Activated CD4-positive, alpha-beta T cell treated with anti-CD3 and anti-CD28 coated beads for 24 hours (primary cell): ENCODE data around the gene CHST11.

Source experiments
- DNase-seq, 2 donors: peaks; one replicate each; pipeline ENCODE4 v3.0.0-alpha.2; 2020; ENCODE audit warnings: low read depth in 2 of 2

CHST11 gene

DNA sequence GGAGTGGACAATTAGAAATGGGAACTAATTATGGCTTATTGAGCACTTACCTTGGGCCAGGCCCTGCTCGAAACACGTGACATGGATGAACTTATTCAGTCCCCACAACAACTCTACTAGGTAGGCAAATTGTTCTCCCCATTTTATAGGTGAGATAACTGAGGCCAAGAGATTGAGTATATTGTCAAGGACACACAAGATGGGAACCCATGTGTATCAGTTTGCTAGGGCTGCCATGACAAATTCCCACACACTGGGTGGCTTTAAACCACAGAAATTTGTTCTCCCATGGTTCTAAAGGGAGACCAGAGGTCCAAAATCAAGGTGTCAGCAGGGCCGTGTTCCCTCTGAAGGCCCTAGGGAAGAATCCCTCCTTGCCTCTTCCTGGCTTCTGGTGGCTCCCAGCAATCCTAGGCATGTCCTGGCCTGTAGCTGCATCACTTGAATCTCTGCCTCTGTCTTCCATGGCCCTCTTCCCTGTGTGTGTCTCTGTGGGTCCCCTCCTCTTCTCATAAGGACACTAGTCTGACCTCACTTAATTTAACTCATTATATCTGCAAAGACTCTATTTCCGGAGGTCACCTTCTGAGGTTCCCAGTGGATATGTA is 128.8 kb downstream of the CHST11 start:
- no peak for DNase-seq

DNA sequence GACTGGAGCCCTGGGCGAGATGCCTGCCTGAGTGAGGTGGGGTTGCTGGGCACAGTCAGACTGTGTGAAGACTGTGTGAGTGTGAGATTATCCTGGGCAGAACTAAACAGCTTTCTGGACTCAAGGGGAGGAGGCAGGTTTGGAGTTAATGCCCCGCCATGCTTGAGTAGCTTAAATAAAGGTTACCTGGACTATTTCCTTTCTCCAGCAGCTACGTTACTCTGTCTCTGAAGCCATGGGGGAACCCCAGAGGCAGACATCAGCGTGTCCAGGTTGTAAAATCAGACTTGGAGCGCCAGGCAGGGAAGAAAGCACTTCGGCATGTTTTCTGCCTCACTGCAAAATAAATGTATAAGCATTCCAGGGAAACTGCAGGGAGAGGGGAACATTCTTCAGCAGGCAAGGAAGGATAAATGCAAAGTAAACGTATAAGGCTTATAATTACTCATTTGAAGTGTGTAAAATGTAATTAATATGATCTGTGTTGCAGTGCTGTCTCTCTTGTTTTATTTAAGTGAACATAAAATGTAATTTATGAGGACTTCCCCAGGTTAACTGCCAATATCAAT is 129.7 kb downstream of the CHST11 start:
- no peak for DNase-seq

DNA sequence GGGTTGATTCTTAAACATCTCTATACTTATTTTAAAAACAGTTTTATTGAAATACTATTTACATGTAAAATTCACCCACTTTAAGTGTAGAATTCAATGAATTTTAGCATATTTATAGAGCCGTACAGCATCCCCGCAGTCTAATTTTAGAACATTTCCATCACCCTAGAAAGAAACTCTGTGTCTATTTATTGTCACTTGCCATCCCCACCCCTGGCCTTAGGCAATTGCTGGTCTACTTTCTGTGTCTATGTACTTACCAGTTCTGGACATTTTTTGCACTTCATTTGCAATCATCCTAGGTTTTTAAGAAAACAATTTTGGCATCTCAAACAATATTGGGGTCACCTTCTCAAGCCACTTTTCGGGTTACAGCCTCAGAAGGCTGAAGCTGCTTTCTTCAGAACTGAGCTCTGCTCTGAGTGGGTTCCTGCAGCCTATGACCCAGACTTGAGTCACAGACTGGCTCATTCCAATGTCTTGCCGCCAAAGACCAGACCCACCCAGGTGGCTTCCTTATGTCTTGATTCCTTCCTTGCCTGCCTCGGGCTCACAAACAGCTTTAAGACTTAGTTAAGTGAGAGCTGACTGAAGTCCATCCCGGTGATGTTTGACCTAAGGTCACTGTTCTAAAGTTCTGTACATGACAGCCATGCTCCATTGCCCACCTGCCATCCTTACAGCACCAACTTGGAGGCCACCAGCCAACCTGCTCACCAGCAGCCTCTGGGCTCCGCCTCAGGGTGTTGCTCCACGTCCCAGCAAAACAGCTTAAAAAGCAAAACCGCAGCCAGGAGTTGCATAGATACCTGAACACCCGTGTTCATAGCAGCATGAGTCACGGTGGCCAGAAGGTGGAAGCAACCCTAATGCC is 131.5 kb downstream of the CHST11 start:
- DNase-seq = no peak

DNA sequence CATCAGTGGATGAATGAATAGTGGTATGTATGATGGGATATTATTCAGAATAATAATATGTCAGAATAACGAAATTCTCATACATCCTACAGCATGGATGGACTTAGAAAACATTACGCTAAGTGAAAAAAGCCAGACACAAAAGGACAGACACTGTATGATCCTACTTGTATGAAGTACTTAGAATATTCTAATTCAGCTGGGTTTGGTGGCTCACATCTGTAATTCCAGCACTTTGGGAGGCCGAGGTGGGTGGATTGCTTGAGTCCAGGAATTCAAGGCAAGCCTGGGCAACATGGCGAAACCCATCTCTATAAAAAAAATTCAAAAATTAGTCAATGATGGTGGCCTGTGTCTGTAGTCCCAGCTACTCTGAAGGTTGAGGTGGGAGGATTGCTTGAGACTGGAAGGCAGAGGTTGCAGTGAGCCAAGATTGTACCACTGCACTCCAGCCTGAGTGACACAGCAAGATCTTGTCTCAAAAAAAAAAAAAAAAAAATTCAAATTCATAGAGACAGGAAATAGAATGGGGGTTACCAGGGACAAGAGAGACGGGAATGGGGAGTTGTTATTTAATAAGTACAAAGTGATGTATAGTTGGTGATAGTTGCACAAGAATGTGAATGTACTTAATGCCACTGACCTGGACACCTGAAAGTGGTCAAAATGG is 132.3 kb downstream of the CHST11 start:
- no peak for DNase-seq

DNA sequence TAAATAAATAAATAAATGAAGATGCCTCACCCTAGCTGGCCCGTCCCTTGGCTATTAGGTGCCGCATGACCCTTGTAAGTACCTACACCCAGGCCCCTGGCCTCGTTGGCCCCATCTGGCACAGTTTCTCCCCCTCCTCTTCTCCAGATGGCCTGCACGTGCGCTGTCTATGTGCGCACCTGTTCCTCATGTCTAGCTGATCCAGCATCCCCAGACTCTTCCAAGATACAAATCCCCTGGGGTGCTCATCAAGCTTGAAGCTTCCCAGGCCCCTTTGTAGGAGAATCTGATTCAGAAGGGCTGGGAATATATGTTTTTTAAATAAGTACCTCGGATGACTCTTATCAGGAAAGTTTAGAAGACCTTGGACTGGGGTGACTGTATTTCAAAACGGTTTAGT is 133.3 kb downstream of the CHST11 start:
- DNase-seq = no peak

DNA sequence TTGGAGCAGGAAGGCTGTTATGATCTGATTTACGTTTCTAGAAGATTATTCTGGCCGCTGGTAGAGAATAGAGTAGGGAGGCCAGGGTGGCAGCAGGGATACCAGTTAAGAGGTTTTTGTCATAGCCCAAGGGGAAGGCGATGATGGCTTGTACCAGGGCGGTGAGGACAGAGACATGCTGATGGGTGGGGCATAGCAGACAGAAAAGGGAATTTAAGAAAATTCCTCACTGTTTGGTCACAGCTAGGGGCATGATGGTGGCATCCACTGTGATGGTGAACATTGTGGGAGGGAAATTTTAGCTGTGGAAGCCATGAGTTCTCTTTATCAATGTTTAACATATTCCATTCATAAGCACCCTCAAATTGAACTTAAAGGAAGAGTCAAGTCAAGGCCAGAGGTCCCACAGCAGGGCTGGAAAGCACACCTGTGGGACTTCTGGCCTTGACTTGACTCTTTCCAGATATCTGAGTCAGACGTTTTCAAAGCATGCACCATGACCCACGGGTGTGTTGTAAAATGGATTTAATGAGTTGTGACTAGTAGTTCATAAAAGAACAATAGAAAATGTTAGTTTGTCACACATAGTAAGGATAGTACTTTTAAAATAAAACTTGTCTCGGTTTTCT is 134.6 kb downstream of the CHST11 start:
- no peak for DNase-seq

DNA sequence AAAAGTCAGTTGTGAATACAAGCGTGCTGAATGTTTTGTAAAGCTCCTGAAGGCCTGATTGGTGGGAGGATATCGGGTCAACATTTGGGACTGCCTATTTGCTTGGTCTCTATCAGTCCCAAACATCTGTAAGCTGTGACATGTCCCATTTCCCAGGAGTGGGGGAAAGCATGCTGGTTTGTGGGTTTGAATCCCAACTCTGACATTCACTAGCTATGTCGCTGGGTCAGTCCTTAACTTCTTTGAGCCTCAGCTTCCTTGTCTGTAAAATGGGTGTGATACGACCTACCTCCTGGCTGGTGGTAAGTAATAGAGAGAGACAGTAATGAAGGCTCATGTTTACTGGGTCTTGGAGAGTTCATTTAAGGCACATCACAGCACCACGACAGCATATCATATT is 136.7 kb downstream of the CHST11 start:
- DNase-seq = no peak

DNA sequence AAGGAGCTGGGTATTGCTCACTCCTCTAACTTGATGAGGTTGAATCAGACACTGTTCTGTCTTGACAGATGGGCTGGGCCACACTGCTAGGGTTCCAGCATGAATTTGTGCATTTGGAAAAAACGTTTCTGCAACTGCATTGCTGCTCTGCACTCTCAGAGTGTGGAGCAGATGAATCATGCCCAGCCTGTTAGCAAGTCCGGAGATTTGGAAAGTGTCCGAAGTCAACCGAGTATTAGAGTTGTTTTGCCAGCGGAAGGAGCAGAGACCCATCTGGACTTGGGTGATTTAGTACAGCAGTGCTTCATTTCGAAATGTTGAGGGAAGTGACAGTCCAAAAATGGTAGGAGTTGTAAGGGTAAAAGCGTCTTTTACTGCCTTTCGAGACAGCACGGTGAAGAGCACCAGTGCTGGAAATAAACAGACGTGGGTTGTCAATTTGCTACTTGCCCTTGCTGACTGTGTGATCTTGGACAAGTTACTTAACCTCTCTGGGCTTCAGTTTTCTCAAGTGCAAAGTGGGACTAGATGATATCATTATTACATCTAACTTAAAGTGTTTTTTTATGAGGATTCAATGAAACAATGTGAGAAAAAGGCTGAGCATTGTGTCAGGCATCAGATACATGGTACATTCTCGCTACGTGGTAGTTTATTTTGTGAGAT is 139.5 kb downstream of the CHST11 start:
- no peak for DNase-seq

DNA sequence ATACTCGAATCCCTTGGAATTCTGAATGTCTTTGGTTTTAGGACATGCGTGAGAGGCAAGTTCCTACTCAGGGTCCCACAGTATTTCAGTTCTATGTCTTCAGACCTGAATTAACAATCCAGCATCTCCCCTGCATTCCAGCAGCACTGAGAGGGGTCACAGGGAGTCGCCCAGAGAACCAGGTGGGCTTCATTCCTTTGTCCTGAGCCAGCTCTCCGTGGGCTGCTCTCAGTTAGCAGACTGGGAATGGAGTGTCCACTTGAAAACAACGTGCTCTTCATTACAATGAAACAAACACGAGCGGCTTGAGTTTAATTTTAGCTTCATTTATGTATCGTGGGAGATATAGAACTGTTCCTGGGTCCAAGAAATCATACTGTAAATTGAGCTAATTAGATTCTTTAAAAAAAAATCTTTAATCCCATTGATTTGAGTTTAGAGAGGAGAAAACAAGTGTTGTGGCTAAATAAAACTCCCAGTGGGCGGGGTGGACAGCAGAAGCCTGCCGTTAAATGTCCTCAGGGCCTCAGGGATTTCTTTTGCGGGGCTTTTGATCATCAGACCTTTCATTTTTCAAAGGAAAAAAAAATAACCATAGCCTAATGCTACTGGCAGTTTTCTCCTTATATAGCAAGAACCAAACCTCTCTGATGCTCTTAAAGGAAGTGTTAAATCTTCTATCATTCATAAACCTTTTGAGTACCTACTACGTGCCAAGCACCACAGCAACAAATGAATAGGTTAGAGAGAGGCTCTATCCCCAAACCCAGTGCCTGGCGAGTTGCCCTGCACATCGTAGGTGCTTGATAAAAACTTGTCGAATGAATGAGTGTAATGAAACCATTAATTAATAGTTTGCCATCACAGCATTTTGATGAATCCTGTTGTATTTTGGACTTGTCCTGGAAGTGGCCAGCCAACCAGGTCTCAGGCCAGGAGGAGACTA is 140.4 kb downstream of the CHST11 start:
- DNase-seq = no peak

DNA sequence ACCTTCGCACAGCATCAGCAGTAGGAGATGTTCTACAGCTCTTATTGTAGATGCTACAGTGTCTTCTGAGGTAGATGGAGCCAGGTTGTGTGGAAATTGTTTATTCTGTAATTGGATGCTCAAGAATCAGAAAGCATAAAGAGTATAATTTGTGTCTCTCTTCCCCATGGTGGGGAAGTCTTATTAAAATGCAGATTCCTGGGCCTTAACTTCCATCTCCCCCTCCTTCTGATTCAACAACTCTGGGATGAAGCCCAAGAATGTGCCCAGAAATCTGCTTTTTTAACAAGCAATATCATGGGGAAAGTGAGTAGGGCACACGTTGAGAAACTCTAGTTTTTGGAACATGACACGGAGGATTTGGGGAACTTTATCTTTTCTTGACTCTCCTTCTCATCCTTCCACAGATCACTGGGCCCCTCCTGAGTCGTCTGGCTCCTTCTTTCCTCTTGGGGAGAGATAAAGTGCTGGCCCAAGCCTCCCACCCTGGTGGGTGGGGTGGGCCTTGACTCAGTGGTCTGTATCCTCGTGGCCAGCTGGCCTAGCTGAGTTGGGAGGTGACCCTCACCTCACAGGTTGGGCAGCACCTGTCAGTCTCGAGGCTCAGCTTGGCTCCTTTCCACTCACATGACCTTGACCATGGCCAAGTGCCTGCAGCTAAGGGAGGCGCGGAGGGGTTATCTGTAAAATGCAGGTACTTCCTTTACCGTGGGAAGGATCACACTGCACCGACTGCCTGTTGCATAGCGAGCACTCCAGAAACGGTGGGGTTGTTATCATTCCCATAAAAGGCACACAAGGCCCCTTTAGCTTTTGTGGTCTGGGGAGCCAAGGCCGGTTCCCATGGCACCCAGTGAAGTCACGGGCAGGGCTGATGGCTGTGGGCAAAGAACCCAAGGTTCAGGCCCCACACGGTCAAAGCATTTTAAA is 141.9 kb downstream of the CHST11 start:
- no peak for DNase-seq

DNA sequence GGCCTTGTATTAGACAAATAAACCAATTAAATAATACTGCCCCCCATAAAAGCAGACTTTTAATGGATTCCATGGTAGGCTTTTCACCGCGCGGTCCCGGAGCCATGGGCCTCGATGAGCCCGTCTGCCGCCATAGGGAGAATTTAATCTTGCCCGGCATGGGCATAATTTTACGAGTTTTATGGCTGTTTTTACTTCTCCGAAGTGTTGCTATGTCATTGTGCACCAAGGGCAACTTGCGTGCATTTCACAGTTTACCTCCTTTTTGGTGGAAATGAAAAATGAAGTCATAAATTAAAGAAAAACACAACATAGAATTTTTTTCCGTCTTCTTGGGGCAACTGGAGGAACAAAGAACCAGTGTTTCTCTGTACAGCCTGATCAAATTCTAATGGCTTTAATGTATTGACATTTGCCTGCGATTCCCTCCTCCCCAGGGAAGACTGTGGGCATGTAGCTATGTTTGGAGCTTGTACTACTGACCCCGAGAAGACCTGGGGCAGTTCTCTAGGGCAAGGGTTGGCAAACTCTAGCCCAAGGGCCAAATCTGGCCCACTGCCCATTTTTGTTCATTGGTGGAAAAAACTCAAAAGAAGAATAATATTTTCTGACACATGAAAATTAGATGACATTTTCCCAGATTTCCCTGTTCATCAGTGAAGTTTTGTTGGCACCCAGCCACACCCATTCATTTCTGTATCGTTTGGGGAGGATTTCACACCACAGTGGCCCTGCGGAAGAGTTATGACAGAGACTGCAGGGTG is 142.7 kb downstream of the CHST11 start:
- no peak for DNase-seq

DNA sequence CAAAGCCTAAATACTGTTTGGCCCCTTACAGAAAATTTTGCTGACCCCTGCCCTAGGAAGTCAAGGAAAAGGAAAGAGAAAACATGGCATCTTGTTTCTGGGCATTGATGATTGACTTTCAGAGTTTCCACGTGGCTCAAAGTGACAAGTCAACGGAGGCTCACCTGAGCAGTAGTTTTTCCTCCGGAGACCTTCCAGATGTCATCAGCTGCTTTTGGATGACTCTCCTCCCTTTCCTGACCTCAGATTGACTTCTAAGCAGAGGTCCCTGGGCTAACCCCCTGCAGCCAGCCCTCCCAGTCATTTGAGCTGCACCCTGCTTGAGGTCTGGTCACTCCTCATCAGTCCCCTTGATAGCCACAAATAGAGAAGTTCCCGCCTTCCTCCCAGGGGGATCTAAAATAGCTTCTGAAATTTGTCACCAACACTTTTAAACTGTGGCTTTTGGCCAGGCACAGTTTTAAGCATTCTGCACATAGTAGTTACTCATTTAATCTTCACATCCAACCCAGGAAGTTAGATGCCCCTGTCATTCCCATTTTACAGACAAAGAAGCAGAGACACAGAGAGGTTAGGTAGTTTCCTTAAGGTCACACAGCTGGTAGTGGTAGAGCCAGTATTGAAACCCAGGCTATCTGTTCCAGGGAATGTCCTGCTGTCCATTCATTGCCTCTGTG is 143.4 kb downstream of the CHST11 start:
- DNase-seq = no peak

DNA sequence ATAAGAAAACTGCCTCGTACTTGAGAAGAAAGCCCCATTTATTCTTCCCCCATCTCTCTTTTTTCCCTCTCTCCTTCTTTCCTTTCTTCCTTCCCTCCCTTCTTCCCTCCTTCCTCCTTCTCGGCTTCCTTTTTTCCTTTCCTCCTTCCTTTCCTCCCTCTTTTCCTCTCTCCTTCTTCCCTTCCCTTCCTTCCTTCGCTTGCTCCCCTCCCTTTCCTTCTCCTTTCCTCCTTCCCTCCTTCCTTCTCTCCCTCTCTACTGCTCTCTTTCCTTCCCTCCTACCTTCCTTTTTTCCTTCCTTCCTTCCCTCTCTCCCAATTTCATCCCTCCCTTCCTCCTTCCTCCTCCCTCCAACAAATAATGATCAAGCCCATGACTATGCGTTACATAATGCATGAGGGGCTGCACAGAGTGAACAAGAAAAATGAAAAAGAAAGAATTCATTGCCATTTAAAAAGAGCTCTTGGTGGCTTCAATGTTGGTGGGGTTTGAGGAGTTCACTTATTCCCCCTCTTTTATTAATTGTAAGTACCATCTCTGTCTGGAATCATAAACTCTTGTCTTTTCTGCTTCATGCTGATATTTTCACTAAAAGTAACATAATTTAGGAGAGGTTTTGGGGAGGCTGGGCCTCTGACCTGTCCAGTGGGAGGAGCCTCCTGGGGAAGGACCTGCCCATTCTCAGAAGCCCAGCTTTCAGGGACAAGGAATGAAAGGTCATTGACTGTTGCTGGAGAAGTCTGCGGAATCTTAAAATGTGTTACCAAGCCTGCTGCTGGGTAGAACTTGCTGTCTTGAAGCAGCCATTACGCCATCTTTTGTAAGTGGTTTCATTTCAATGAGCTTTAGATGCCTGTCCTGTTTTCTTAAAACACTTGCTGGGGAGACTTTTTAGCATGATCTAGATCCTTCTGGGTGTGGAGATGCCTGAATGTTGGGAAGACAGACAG is 144.3 kb downstream of the CHST11 start:
- DNase-seq = no peak

DNA sequence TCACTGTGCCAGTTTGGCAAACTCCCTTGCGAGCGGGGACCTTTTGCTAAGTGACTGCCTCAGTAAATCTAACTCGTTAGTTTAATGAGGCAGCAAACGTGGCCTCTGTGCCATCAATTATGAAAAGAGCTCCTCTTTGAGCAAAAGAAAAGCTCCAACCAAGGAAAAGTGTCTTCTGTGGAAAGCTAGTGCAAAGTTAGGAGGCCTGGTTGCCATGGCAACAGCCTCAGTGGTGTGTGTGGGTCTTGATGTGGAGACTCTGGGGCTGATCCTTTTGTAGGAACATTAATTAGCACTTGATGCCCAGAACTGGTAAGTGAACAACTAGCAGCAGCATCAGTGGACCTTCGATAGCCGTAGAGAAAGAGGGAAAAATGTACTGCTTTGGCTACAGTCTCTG is 145.7 kb downstream of the CHST11 start:
- DNase-seq = no peak

DNA sequence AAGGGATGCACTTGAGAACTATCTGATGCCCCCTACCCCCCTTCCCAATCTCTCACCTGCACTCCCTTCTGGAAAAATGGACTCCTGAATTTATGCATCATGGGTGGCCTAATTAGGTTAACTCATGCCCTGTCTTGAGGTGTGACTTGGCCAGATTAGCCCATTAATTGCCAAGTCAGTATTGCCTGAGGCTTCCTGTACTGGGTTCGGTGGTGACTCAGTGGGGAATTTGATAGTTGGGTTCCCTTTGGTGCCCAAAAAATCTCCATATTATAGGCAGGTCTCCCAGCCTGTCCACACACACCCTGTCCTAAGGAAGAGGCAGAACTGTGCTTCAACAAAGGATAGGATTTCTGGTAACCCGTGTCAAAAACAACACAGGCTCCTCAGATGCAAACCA is 146.1 kb downstream of the CHST11 start:
- DNase-seq = no peak

DNA sequence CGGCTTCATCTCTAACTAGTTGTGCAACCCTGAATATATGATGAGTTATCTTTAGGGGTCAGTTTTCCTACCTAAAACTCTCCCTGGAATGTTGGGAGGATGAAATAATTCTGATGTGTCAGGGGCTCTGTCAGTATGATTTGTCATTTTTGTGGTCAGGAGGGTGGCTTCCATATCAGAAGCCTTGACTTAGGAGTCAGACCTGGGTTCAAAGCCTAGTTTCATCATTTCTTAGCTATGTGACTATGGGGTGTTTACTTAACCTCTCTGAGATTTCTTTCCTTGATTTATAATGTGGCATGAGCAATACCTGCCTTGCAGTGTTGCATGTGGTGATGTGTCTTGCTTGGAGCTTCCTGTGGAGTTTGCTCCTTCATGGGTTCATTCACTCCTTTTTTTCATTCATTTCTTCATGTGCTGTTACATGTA is 146.8 kb downstream of the CHST11 start:
- DNase-seq = no peak
